GM12878 (cell line): Measurements from ENCODE around the gene TIAM1. TPM values are rescaled to one million over a fixed set of nuclear protein-coding genes. Genes with fewer than 3 reads are reported as not detected.

Experiments
- ATAC-seq: fragments of 200-7000 bp; cut with Tn5 transposase; 3 replicates; pipeline ENCODE4 v1.9.1; 2020; ENCODE audit warnings: mild to moderate bottlenecking, moderate library complexity
- BruUV-seq: library from RNA; stranded (reverse); fragments of 400-500 nt; replicated peaks from 2 replicates; lab custom pipeline; 2021; lab: Mats Ljungman, UMichigan
- CTCF ChIA-PET: fragments of 300-600 bp; sonication (Branson Sonifier 250); formaldehyde crosslinking; extraction: SDS; loops from one replicate; lab custom pipeline; 2021; ENCODE audit warnings: inconsistent platforms; lab: Yijun Ruan, JAX
- POLR2A ChIA-PET: fragments of 350-600 bp; formaldehyde crosslinking; extraction: SDS; loops from one replicate; lab custom pipeline; 2021; ENCODE audit warnings: inconsistent platforms; lab: Charles Lee
- RAD21 ChIA-PET: fragments of 300-600 bp; sonication (Branson Sonifier 250); formaldehyde crosslinking; loops from one replicate; lab custom pipeline; 2023; ENCODE audit warnings: antibody characterized with exemption; ENCODE audit not compliant: unreplicated experiment; lab: Charles Lee
- SMC1A ChIA-PET: fragments of 300-600 bp; sonication (Branson Sonifier 250); formaldehyde crosslinking; loops from one replicate; lab custom pipeline; 2023; ENCODE audit not compliant: unreplicated experiment, uncharacterized antibody; lab: Charles Lee
- DNase-seq: peaks from one replicate; pipeline ENCODE4 v3.0.0-alpha.2; 2011; ENCODE audit warnings: low read depth, low spot score
- FAIRE-seq: peaks from 3 replicates; lab custom pipeline; 2011; peaks lifted over from hg19 to GRCh38; lab: Jason Lieb, UNC
- H2AFZ ChIP-seq: 2 replicates; pipeline ENCODE4 v1.6.0; 2011; ENCODE audit warnings: low read depth, low read length, control low read depth; ENCODE audit not compliant: control insufficient read depth
- H3K27ac ChIP-seq: 2 replicates; pipeline ENCODE4 v1.5.1; 2011; ENCODE audit warnings: control low read depth; ENCODE audit not compliant: control insufficient read depth, insufficient read depth
- H3K27me3 ChIP-seq, 2 experiments: replicated peaks in 1 of 2; 2 replicates each; pipeline versions ENCODE4 v1.6.0 to v1.6.1; 2011; ENCODE audit warnings: low read length in 1 of 2; ENCODE audit not compliant: control insufficient read depth in 2 of 2, insufficient read depth in 2 of 2
- H3K36me3 ChIP-seq, 2 experiments: 2 replicates each; pipeline ENCODE4 v1.5.1; 2011; ENCODE audit warnings: low read length in 1 of 2; ENCODE audit not compliant: control insufficient read depth in 2 of 2, insufficient read depth in 2 of 2
- H3K4me1 ChIP-seq: 2 replicates; pipeline ENCODE4 v1.6.1; 2011; ENCODE audit warnings: mild to moderate bottlenecking, low read length, moderate library complexity, mixed read lengths; ENCODE audit not compliant: control insufficient read depth, insufficient read depth
- H3K4me2 ChIP-seq: 2 replicates; pipeline ENCODE4 v1.6.0; 2011; ENCODE audit warnings: control low read depth; ENCODE audit not compliant: control insufficient read depth, insufficient read depth
- H3K4me3 ChIP-seq: fragments of 200-600 bp; sonication (generic); 2 replicates; pipeline ENCODE4 v1.5.1; 2016
- H3K79me2 ChIP-seq: 2 replicates; pipeline ENCODE4 v1.6.0; 2011; ENCODE audit warnings: low read length; ENCODE audit not compliant: control insufficient read depth, insufficient read depth
- H3K9ac ChIP-seq: 2 replicates; pipeline ENCODE4 v1.8.0; 2011; ENCODE audit warnings: low read length, control low read depth, mixed read lengths; ENCODE audit not compliant: control insufficient read depth, insufficient read depth
- H3K9me3 ChIP-seq: replicated peaks from 3 replicates; pipeline ENCODE4 v1.5.1; 2011; ENCODE audit warnings: mild to moderate bottlenecking, low read length; ENCODE audit not compliant: control insufficient read depth, insufficient read depth
- H4K20me1 ChIP-seq: 2 replicates; pipeline ENCODE4 v1.6.0; 2011; ENCODE audit not compliant: control insufficient read depth, insufficient read depth
- ASH2L ChIP-seq: fragments of 300-600, 200-600 bp; sonication (generic); IDR thresholded peaks from 2 replicates; pipeline ENCODE4 v1.6.1; 2017; ENCODE audit warnings: low read depth, mild to moderate bottlenecking, borderline replicate concordance
- ATF3 ChIP-seq: IDR thresholded peaks from 2 replicates; pipeline ENCODE4 v1.6.1; 2011; ENCODE audit warnings: low read depth, mild to moderate bottlenecking, low read length, moderate library complexity, borderline replicate concordance; ENCODE audit errors: extremely low read depth
- POLR2A ChIP-seq: IDR thresholded peaks from 2 replicates; pipeline ENCODE4 v1.6.1; 2011; ENCODE audit warnings: low read depth, mild to moderate bottlenecking, low read length
- WGBS: methylation state at CpG from one replicate; pipeline ENCODE4 v1.1.6; 2016; ENCODE audit warnings: low lambda C conversion rate; ENCODE audit not compliant: insufficient replicate concordance, insufficient coverage; ENCODE audit errors: missing lambda C conversion rate; 5-methylcytosine and 5-hydroxymethylcytosine counted together
- in situ Hi-C: fragments of 300-500 bp; cut with MboI; formaldehyde crosslinking; loops from 9 replicates; pipeline ENCODE4 v1.14.3; 2018; ENCODE audit warnings: mixed read lengths
- intact Hi-C: fragments of 100-400 bp; cut with micrococcal nuclease; formaldehyde crosslinking; loops from one replicate; pipeline ENCODE4 v1.14.2; 2022; ENCODE audit not compliant: unreplicated experiment
- polyA plus RNA-seq, 11 experiments: library from polyadenylated mRNA; depleted of rRNA in 4 of 11; unstranded in 6 of 11; stranded (reverse) in 5 of 11; fragments of >200 nt; fragmentation: Nextera tagmentation in 4 of 11; fragmentation: Illumina TruSeq in 1 of 11; extraction: Ambion mirVana in 4 of 11; extraction: Trizol in 1 of 11; gene quantifications; 1 replicate in 1 of 11; 2 replicates in 10 of 11; pipeline versions ENCODE4 v1.2.1 to v1.2.3, GENCODE V29; 2011 to 2016; ENCODE audit warnings: inconsistent platforms in 2 of 11, missing spikeins in 2 of 11, low read depth in 1 of 11
- total RNA-seq, 4 experiments: library from RNA; depleted of rRNA in 3 of 4; stranded (reverse); fragments of >200 nt in 3 of 4; fragmentation: Illumina TruSeq in 1 of 4; extraction: Trizol in 1 of 4; gene quantifications; 2 replicates each; pipeline versions ENCODE4 v1.2.1 to v1.2.3, GENCODE V29; 2013 to 2021

TIAM1 gene
- total and polyA plus RNA-seq, 10 of the 15 experiments (the other 5 are each of a cell fraction or from before 2014, with no cell fraction given), result 0.31 to 35.9 (median 0.78) TPM

- Histone ChIP-seq H3K36me3 (no peaks in the 10 kb centered on the region; a peak in 1 of 4 replicates), H3K9me3 (no peaks in the 10 kb centered on the region), H3K4me1 (no peaks in the 10 kb centered on the region), H3K4me2 (no peak overlapping the region), H3K79me2 (no peaks in the 10 kb centered on the region), H2AFZ (no peak overlapping the region), H3K27ac (no peak overlapping the region), H3K9ac (no peak overlapping the region), H3K4me3 (no peak overlapping the region), H4K20me1 (no peaks in the 10 kb centered on the region), H3K27me3 (no peaks in the 10 kb centered on the region)
- POLR2A ChIA-PET, result no interaction called here
- DNase-seq (no peak), ATAC-seq (no peak), FAIRE-seq (no peak)
- in situ Hi-C loops (no loop called here), intact Hi-C loops (no loop called here)
- RAD21 ChIA-PET, result no interaction called here
- 39% methylated on average over 3 of the region's 3 CpGs for WGBS
- TF ChIP-seq ATF3, result no peak
- TF ChIP-seq POLR2A, result no peak
- SMC1A ChIA-PET, result interaction anchor here (1.0 kb wide), 1 partner anchor 376 kb away, joined by 3 read pairs; no protein-coding TSS in a partner anchor
- no TSS peak for BruUV-seq
- CTCF ChIA-PET, result no interaction called here
These were observed 139.3 kb downstream of the TIAM1 start for GRCh38 chr21:31204801-31205200.

- no peak overlapping the region for H3K9ac ChIP-seq
- DNase-seq, result no peak
- ChIA-PET CTCF (interaction anchor here (0.9 to 9.6 kb wide), 2 partner anchors 101 to 377 kb away, joined by 3 to 171 read pairs; no protein-coding TSS in a partner anchor), POLR2A (no interaction called here), SMC1A (interaction anchor here (1.0 to 3.8 kb wide), 9 partner anchors 9 to 383 kb away, joined by 3 to 24 read pairs (median 3); no protein-coding TSS in a partner anchor)
- in situ Hi-C loops, result no loop called here
- H3K27me3 ChIP-seq, result no peaks in the 10 kb centered on the region
- 30% methylated on average over 5 of the region's 5 CpGs for WGBS
- TF ChIP-seq ASH2L, result no peak
- TF ChIP-seq, all 136 proteins: peak for 0
- Histone ChIP-seq H3K4me1 (no peaks in the 10 kb centered on the region), H4K20me1 (no peaks in the 10 kb centered on the region), H3K9me3 (no peaks in the 10 kb centered on the region), H2AFZ (no peak overlapping the region), H3K4me3 (no peak overlapping the region), H3K4me2 (no peak overlapping the region), H3K36me3 (no peaks in the 10 kb centered on the region; a peak in 1 of 4 replicates), H3K27ac (no peak overlapping the region), H3K79me2 (no peaks in the 10 kb centered on the region)
- RAD21 ChIA-PET, result interaction anchor here (1.2 to 2.0 kb wide), 3 partner anchors 17 to 368 kb away, joined by 4 to 9 read pairs (median 8); no protein-coding TSS in a partner anchor
- FAIRE-seq, result no peak
- ATAC-seq, result no peak
- intact Hi-C loops, result no loop called here
- BruUV-seq, result no TSS peak
These were observed 140.5 kb downstream of the TIAM1 start for GRCh38 chr21:31203431-31204054.
